ENCODE measurements around the gene CEP72. TPM values are rescaled to one million over a fixed set of nuclear protein-coding genes. Genes with fewer than 3 reads are reported as not detected.
"Not testable (repeated sequence)": the region's sequence is repeated elsewhere in the genome, so short reads cannot be mapped to it uniquely, and the experiment has no call there.

The CEP72 gene
- total and polyA plus RNA-seq, 5 experiments from 2014 or later: 2.8 to 28.8 (median 6.4) TPM

GRCh38 chr5:624118-624950 lies 12.2 kb downstream of the CEP72 start:
- Mint-ChIP-seq H3K4me3 (no peak overlapping the region), H3K36me3 (peaks cover 0 to 63% (median 10%) of the 10 kb centered on the region in 3 donors), H3K27me3 (no peaks in the 10 kb centered on the region), H3K9me3 (no peaks in the 10 kb centered on the region), H3K4me1 (no peaks in the 10 kb centered on the region), H3K27ac (no peak overlapping the region)
- DNase-seq: peak in 1 of 10 donors; percentile 59
- ATAC-seq: no peak
- POLR2A ChIA-PET: no interaction called here

- no peaks in the 10 kb centered on the region for H3K27me3 Mint-ChIP-seq
- POLR2A ChIA-PET: no interaction called here
- no peaks in the 10 kb centered on the region for H3K9me3 Mint-ChIP-seq
- H3K27ac Mint-ChIP-seq: no peak overlapping the region
- DNase-seq (peak in 1 of 10 donors; percentile 51), ATAC-seq (no peak)
- H3K36me3 Mint-ChIP-seq: peaks cover 0 to 58% (median 7%) of the 10 kb centered on the region in 3 donors
- no peaks in the 10 kb centered on the region for H3K4me1 Mint-ChIP-seq
- H3K4me3 Mint-ChIP-seq: no peak overlapping the region
These were observed 12.8 kb downstream of the CEP72 start for GRCh38 chr5:624951-625230.

GRCh38 chr5:625516-625915 lies 13.4 kb downstream of the CEP72 start:
- Mint-ChIP-seq H3K27me3 (no peaks in the 10 kb centered on the region), H3K36me3 (peaks cover 0 to 52% (median 4%) of the 10 kb centered on the region in 3 donors), H3K4me1 (no peaks in the 10 kb centered on the region), H3K27ac (peak overlapping the region in 1 of 10 donors; percentile 85), H3K9me3 (no peaks in the 10 kb centered on the region), H3K4me3 (no peak overlapping the region)
- no peak for ATAC-seq
- POLR2A ChIA-PET: no interaction called here
- peak in 1 of 10 donors; percentile 18 for DNase-seq

GRCh38 chr5:626850-627249 lies 14.7 kb downstream of the CEP72 start:
- Mint-ChIP-seq H3K9me3 (no peaks in the 10 kb centered on the region), H3K27ac (no peak overlapping the region), H3K4me3 (no peak overlapping the region), H3K27me3 (no peaks in the 10 kb centered on the region), H3K36me3 (peaks cover 0 to 43% (median 3%) of the 10 kb centered on the region in 3 donors), H3K4me1 (no peaks in the 10 kb centered on the region)
- DNase-seq (no peak), ATAC-seq (no peak)
- POLR2A ChIA-PET: no interaction called here

DNA sequence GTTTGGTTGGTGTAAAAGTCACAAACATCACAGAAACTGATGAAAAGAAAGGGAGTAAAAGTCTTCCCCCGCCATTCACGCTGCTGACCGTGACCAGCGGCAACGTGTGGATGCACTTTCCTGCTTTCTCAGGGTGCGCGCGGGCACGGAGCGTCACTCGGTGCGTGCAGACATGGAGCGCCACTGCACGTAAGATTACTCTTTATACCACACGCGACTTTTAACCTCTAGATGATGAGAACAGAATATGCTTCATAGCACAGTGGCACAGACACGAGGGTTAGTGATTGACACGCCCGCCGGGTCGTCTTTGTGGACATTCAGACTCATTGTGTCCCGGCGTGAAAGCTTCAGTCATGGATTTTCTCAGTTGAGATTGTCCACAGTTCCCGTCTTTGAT lies 15.7 kb downstream of the CEP72 start:
- peaks cover 0 to 40% (median 2%) of the 10 kb centered on the region in 3 donors for H3K36me3 Mint-ChIP-seq
- DNase-seq (no peak), ATAC-seq (no peak)
- H3K4me1 Mint-ChIP-seq: no peaks in the 10 kb centered on the region
- no peaks in the 10 kb centered on the region for H3K27me3 Mint-ChIP-seq
- no peaks in the 10 kb centered on the region for H3K9me3 Mint-ChIP-seq
- POLR2A ChIA-PET: no interaction called here
- no peak overlapping the region for H3K27ac Mint-ChIP-seq
- no peak overlapping the region for H3K4me3 Mint-ChIP-seq

DNA sequence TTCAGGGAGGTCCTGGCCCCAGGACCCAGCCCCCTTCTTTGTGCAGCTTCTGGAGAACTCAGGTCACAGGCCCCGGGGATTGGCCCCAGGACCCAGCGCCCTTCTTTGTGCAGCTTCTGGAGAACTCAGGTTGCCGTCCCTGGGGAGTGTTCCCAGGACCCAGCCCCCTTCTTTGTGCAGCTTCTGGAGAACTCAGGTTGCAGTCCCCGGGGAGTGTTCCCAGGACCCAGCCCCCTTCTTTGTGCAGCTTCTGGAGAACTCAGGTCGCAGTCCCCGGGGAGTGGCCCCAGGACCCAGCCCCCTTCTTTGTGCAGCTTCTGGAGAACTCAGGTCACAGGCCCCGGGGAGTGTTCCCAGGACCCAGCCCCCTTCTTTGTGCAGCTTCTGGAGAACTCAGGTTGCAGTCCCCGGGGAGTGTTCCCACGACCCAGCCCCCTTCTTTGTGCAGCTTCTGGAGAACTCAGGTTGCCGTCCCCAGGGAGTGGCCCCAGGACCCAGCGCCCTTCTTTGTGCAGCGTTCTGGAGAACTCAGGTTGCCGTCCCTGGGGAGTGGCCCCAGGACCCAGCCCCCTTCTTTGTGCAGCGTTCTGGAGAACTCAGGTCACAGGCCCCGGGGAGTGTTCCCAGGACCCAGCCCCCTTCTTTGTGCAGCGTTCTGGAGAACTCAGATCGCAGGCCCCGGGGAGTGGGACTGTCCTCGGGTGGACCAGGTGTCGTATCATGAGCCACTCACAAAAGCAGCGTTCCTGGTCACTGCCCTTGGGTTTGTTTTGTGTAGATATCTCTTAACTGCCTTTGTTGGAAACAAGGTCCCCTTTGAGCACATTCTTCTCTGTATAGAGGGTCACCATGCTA lies 16.4 kb downstream of the CEP72 start:
- H3K36me3 Mint-ChIP-seq: peaks cover 0 to 40% (median 3%) of the 10 kb centered on the region in 3 donors
- POLR2A ChIA-PET, ATAC-seq, H3K4me3 Mint-ChIP-seq, H3K9me3 Mint-ChIP-seq, H3K4me1 Mint-ChIP-seq, H3K27me3 Mint-ChIP-seq, H3K27ac Mint-ChIP-seq: not testable (repeated sequence)
- peak in 1 of 10 donors; percentile 56 for DNase-seq

GRCh38 chr5:633501-633955 lies 21.4 kb downstream of the CEP72 start:
- Mint-ChIP-seq H3K9me3 (peaks cover 0 to 3% (median 0%) of the 10 kb centered on the region in 9 donors), H3K27ac (no peak overlapping the region), H3K27me3 (no peaks in the 10 kb centered on the region), H3K36me3 (peaks cover 10 to 50% (median 33%) of the 10 kb centered on the region in 3 donors), H3K4me3 (no peak overlapping the region), H3K4me1 (no peaks in the 10 kb centered on the region)
- ATAC-seq: no peak
- POLR2A ChIA-PET: no interaction called here
- DNase-seq: no peak

DNA sequence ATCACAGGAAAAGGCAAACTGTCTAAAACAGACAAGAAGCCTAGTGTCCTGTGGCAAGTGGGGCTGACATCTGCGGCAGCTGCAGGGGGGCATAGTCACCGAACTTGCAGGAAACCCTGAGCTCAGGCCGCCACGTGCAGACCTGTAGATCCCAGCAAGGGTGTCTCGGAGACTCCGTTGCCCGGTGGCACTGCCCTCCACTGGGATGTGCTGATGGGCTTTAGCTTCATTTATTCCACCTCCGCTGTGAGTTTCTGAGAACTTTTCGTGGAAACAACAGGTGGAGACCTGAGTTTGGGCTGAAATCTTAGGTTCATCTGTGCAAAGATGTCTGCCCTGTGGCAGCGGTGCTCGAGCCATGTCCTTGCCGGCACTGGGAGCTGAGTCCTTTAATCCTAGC lies 22.1 kb downstream of the CEP72 start:
- peaks cover 0 to 3% (median 0%) of the 10 kb centered on the region in 9 donors for H3K9me3 Mint-ChIP-seq
- peak overlapping the region in 1 of 10 donors; percentile 10 for H3K27ac Mint-ChIP-seq
- peaks cover 10 to 51% (median 33%) of the 10 kb centered on the region in 3 donors for H3K36me3 Mint-ChIP-seq
- H3K4me3 Mint-ChIP-seq: no peak overlapping the region
- no peak for ATAC-seq
- no peak for DNase-seq
- H3K27me3 Mint-ChIP-seq: no peaks in the 10 kb centered on the region
- POLR2A ChIA-PET: no interaction called here
- H3K4me1 Mint-ChIP-seq: no peaks in the 10 kb centered on the region

DNA sequence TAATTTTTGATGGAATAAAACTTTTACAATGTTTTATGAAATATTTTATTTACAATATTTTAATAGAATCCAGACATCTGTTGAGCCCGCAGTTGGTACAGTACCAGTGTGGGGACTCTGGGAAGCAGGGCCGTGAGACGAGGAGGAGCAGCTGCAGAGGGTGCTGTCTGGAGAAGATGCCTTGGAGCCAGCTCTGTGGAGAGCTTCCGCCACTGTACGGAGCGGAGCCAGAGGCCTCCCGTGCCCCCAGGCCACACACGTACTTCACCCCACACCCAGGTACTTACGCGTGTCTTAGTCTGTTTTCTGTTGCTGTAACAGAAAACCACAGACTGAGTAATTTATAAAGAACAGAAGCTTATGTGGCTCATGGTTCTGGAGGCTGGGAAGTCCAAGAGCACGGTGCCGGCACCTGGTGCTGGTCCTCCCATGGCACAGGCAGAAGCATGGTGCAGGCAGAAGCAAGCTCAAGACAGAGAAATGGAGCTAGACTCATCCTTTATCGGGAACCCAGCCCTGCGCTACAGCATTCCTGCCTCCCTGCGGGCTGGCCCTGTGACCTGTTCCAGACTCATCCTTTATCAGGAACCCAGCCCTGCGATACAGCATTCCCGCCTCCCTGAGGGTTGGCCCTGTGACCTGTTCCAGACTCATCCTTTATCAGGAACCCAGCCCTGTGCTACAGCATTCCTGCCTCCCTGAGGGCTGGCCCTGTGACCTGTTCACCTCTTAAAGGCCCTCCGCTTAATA lies 23.3 kb downstream of the CEP72 start:
- POLR2A ChIA-PET: no interaction called here
- DNase-seq (no peak), ATAC-seq (no peak)
- no peaks in the 10 kb centered on the region for H3K27me3 Mint-ChIP-seq
- H3K27ac Mint-ChIP-seq: no peak overlapping the region
- H3K4me1 Mint-ChIP-seq: no peaks in the 10 kb centered on the region
- H3K9me3 Mint-ChIP-seq: peaks cover 0 to 3% (median 0%) of the 10 kb centered on the region in 9 donors
- no peak overlapping the region for H3K4me3 Mint-ChIP-seq
- peaks cover 10 to 61% (median 33%) of the 10 kb centered on the region in 3 donors for H3K36me3 Mint-ChIP-seq

GRCh38 chr5:636951-637350 lies 24.8 kb downstream of the CEP72 start:
- Mint-ChIP-seq H3K27ac (peak overlapping the region in 1 of 10 donors; percentile 35), H3K9me3 (peaks cover 0 to 3% (median 0%) of the 10 kb centered on the region in 9 donors), H3K27me3 (no peaks in the 10 kb centered on the region), H3K36me3 (peaks cover 10 to 72% (median 33%) of the 10 kb centered on the region in 3 donors), H3K4me3 (no peak overlapping the region), H3K4me1 (no peaks in the 10 kb centered on the region)
- ATAC-seq (no peak), DNase-seq (no peak)
- POLR2A ChIA-PET: no interaction called here

- no peaks in the 10 kb centered on the region for H3K27me3 Mint-ChIP-seq
- no peaks in the 10 kb centered on the region for H3K4me1 Mint-ChIP-seq
- no peak overlapping the region for H3K4me3 Mint-ChIP-seq
- POLR2A ChIA-PET: no interaction called here
- H3K9me3 Mint-ChIP-seq: peaks cover 0 to 3% (median 0%) of the 10 kb centered on the region in 9 donors
- peaks cover 10 to 78% (median 33%) of the 10 kb centered on the region in 3 donors for H3K36me3 Mint-ChIP-seq
- DNase-seq: no peak
- H3K27ac Mint-ChIP-seq: peak overlapping the region in 1 of 10 donors; percentile 41
- ATAC-seq: no peak
These were observed 25.7 kb downstream of the CEP72 start for GRCh38 chr5:637581-638450.
